ENCODE results near the gene AKAP12. TPM values are rescaled to one million over a fixed set of nuclear protein-coding genes. Genes with fewer than 3 reads are reported as not detected.
"Not testable (repeated sequence)": the region's sequence is repeated elsewhere in the genome, so short reads cannot be mapped to it uniquely, and the experiment has no call there.

The AKAP12 gene
- total RNA-seq, 3 donors from 2014 or later (not counting 1 experiment from before 2014, with no cell fraction given) = 0.07 to 17.6 (median 0.75) TPM

DNA sequence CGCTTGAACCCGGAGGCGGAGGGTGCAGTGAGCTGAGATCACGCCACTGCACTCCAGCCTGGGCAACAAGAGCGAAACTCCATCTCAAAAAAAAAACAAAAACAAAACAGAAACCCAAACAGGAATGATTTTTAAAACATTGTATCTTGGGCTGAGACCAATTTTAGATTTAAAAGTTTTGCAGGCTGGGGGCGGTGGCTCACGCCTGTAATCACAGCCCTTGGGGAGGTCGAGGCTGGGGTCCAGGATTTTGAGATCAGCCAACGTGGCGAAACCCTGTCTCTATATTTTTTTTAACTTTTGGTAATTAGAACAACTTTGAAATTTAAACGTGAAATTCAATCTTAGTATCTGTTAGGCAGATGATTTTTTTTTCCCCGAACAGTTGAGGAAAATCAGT is 70.5 kb downstream of the AKAP12 start:
- H3K9me3 ChIP-seq (ENCODE audit: control insufficient read depth, insufficient read depth, low read length) = no peaks in the 10 kb centered on the region
- H3K36me3 ChIP-seq (ENCODE audit: control insufficient read depth, insufficient read depth, low read length) = no peaks in the 10 kb centered on the region
- no peak overlapping the region for H3K4me3 ChIP-seq (ENCODE audit: low read length)
- WGBS (ENCODE audit: insufficient coverage) = 88% methylated on average over 9 of the region's 12 CpGs
- H3K4me1 Mint-ChIP-seq = no peaks in the 10 kb centered on the region
- H3K27me3 Mint-ChIP-seq (ENCODE audit: low read depth in 2 of 2) = peaks cover 5 to 15% of the 10 kb centered on the region in 2 donors
- H3K27ac ChIP-seq (ENCODE audit: low read length) = no peak overlapping the region
- H3K4me3 Mint-ChIP-seq = no peak overlapping the region
- TF ChIP-seq, protein P1, sequence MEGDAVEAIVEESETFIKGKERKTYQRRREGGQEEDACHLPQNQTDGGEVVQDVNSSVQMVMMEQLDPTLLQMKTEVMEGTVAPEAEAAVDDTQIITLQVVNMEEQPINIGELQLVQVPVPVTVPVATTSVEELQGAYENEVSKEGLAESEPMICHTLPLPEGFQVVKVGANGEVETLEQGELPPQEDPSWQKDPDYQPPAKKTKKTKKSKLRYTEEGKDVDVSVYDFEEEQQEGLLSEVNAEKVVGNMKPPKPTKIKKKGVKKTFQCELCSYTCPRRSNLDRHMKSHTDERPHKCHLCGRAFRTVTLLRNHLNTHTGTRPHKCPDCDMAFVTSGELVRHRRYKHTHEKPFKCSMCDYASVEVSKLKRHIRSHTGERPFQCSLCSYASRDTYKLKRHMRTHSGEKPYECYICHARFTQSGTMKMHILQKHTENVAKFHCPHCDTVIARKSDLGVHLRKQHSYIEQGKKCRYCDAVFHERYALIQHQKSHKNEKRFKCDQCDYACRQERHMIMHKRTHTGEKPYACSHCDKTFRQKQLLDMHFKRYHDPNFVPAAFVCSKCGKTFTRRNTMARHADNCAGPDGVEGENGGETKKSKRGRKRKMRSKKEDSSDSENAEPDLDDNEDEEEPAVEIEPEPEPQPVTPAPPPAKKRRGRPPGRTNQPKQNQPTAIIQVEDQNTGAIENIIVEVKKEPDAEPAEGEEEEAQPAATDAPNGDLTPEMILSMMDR (IDR thresholded peaks at IDR 0.05) = no peak
- no peak for DNase-seq
- H3K4me1 ChIP-seq (ENCODE audit: control insufficient read depth, insufficient read depth, low read length) = no peaks in the 10 kb centered on the region
- intact Hi-C loops (cut with micrococcal nuclease) = no loop called here
- H3K9me3 Mint-ChIP-seq = no peaks in the 10 kb centered on the region
- ATAC-seq = no peak
- H3K36me3 Mint-ChIP-seq = no peaks in the 10 kb centered on the region
- no peak overlapping the region for H3K27ac Mint-ChIP-seq
- no peaks in the 10 kb centered on the region for H3K27me3 ChIP-seq (ENCODE audit: control insufficient read depth, insufficient read depth, low read length)

DNA sequence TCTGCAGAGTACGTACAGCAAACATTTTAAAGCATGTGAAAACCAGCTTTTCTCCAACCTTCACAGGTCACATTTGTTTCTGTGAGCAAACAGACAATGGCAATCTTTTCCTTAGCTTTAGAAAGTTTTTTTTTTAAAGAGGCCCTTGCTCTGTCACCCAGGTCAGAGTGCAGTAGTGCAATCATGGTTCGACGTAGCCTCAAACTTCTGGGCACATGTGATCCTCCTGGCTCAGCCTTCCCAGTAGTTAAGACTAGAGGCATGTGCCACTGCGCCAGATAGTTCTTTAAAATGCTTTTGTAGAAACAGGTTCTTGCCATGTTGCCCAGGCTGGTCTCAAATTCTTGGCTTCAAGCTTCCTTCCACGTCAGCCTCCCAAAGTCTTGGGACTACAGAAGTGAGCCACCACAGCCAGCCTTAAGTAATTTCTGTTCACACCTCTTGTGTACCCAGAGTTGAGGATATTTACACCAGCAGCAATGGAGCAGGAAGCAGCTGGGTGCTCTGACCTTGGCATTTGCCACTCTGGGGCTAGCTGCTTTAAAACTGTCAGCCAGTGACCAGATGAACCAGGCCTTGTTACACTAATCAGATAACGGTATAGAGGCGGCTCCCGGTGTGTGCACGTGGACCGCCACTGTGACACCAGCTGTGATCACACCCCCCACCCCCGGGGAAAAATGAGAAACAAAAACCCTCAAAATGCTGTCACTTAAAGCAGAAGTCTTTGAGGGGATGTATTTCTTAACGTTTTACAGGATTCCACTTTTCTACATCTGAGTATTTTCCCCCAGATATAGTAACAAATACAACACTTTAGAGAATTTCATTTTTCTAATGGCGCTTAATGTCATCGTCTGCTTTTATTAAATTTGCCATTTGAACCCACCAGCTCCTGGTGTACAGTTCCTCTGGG is 71.3 kb downstream of the AKAP12 start:
- no peaks in the 10 kb centered on the region for H3K36me3 ChIP-seq (ENCODE audit: control insufficient read depth, insufficient read depth, low read length)
- TF ChIP-seq, protein P1 (IDR thresholded peaks at IDR 0.05) = no peak
- Mint-ChIP-seq H3K27me3 (ENCODE audit: low read depth in 2 of 2) (peaks cover 8 to 15% of the 10 kb centered on the region in 2 donors), H3K4me1 (no peaks in the 10 kb centered on the region), H3K27ac (no peak overlapping the region), H3K4me3 (no peak overlapping the region), H3K36me3 (no peaks in the 10 kb centered on the region), H3K9me3 (peaks cover 0 to 2% of the 10 kb centered on the region in 2 donors)
- H3K4me3 ChIP-seq (ENCODE audit: low read length) = no peak overlapping the region
- H3K27me3 ChIP-seq (ENCODE audit: control insufficient read depth, insufficient read depth, low read length) = no peaks in the 10 kb centered on the region
- no peak overlapping the region for H3K27ac ChIP-seq (ENCODE audit: low read length)
- ATAC-seq = no peak
- intact Hi-C loops (cut with micrococcal nuclease) = no loop called here
- 87% methylated on average over 12 of the region's 14 CpGs for WGBS (ENCODE audit: insufficient coverage)
- H3K9me3 ChIP-seq (ENCODE audit: control insufficient read depth, insufficient read depth, low read length) = no peaks in the 10 kb centered on the region
- no peak for DNase-seq
- no peaks in the 10 kb centered on the region for H3K4me1 ChIP-seq (ENCODE audit: control insufficient read depth, insufficient read depth, low read length)

DNA sequence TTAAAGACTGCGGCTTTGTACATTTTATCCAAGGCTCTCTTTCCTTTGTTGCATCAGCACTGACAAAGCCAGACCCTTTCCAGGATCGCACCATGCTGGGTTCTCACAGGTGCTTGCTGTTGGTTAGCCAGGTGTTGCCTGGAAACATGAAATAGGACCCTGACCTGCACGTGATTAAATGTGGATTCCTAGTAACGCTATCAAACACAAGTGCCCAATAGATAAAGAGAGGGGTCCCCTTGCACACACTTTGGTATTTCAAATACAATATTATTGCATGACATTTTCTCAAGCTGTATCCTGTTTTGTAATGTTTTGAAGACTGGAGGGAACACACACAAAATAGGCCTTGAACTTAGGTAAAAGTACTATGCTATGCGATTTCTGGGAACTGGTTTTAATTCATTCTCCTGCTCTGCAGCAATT is 73.3 kb downstream of the AKAP12 start:
- TF ChIP-seq, protein P1 (IDR thresholded peaks at IDR 0.05) = no peak
- no peak for ATAC-seq
- Histone ChIP-seq H3K4me1 (ENCODE audit: control insufficient read depth, insufficient read depth, low read length) (no peaks in the 10 kb centered on the region), H3K4me3 (ENCODE audit: low read length) (no peak overlapping the region), H3K36me3 (ENCODE audit: control insufficient read depth, insufficient read depth, low read length) (no peaks in the 10 kb centered on the region), H3K27me3 (ENCODE audit: control insufficient read depth, insufficient read depth, low read length) (no peaks in the 10 kb centered on the region), H3K9me3 (ENCODE audit: control insufficient read depth, insufficient read depth, low read length) (no peaks in the 10 kb centered on the region), H3K27ac (ENCODE audit: low read length) (no peak overlapping the region)
- no peaks in the 10 kb centered on the region for H3K36me3 Mint-ChIP-seq
- H3K27me3 Mint-ChIP-seq (ENCODE audit: low read depth in 2 of 2) = peaks cover 3 to 22% of the 10 kb centered on the region in 2 donors
- intact Hi-C loops (cut with micrococcal nuclease) = no loop called here
- H3K27ac Mint-ChIP-seq = no peak overlapping the region
- no peak overlapping the region for H3K4me3 Mint-ChIP-seq
- H3K4me1 Mint-ChIP-seq = no peaks in the 10 kb centered on the region
- WGBS (ENCODE audit: insufficient coverage) = 93% methylated on average over 5 of the region's 5 CpGs
- DNase-seq = no peak
- peaks cover 0 to 2% of the 10 kb centered on the region in 2 donors for H3K9me3 Mint-ChIP-seq

DNA sequence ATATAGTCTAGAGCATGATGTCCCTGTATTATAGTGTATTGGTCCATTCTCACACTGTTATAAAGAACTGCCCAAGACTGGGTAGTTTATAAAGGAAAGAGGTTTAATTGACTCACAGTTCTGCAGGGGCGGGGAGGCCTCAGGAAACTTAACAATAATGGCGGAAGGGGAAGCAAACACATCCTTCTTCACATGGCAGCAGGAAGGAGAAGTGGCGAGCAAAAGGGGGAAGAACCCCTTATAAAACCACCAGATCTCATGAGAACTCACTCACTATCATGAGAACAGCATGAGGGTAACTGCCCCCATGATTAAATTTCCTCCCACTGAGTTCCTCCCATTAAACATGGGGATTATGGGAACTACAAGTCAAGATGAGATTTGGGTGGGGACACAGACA is 75.9 kb downstream of the AKAP12 start:
- ATAC-seq; intact Hi-C loops (cut with micrococcal nuclease); H3K27me3 ChIP-seq (ENCODE audit: control insufficient read depth, insufficient read depth, low read length); H3K27ac ChIP-seq (ENCODE audit: low read length); H3K9me3 ChIP-seq (ENCODE audit: control insufficient read depth, insufficient read depth, low read length); H3K27ac Mint-ChIP-seq; H3K4me1 Mint-ChIP-seq; H3K9me3 Mint-ChIP-seq; H3K4me1 ChIP-seq (ENCODE audit: control insufficient read depth, insufficient read depth, low read length); H3K4me3 ChIP-seq (ENCODE audit: low read length); DNase-seq; H3K4me3 Mint-ChIP-seq; H3K36me3 Mint-ChIP-seq; H3K36me3 ChIP-seq (ENCODE audit: control insufficient read depth, insufficient read depth, low read length): not testable (repeated sequence)
- H3K27me3 Mint-ChIP-seq (ENCODE audit: low read depth in 2 of 2) = peaks cover 11 to 25% of the 10 kb centered on the region in 2 donors
- 40% methylated on average over 1 of the region's 3 CpGs for WGBS (ENCODE audit: insufficient coverage)

Measured in natural killer cell (primary cell).